K562 (cell line): Measurements from ENCODE around the gene SPATA2. TPM values are rescaled to one million over a fixed set of nuclear protein-coding genes. Genes with fewer than 3 reads are reported as not detected.

Experiments
- DIDO1 ChIP-seq: fragments of 450-650 bp; IDR thresholded peaks from 2 replicates; pipeline ENCODE4 v1.6.1; 2016; ENCODE audit warnings: low read depth, missing biosample characterization, missing genetic modification characterization
- FOSL1 ChIP-seq: fragments of 200-800 bp; sonication (Bioruptor generic); conservative IDR thresholded peaks from 2 replicates; pipeline ENCODE4 v1.6.1; 2016; ENCODE audit warnings: missing genetic modification characterization, missing compliant biosample characterization
- MCM7 ChIP-seq, 2 experiments: fragments of 450-650 bp; IDR thresholded peaks; 2 replicates each; pipeline ENCODE4 v1.6.1; 2016 to 2018
- SIN3A ChIP-seq, 2 experiments: fragments of 150-350 bp in 1 of 2; IDR thresholded peaks; 2 replicates each; pipeline ENCODE4 v1.6.1; 2011 to 2016; ENCODE audit warnings: borderline replicate concordance in 2 of 2, low read depth in 2 of 2, low read length in 2 of 2, mild to moderate bottlenecking in 2 of 2, moderate library complexity in 2 of 2; ENCODE audit not compliant: control insufficient read depth in 1 of 2
- TAF9B ChIP-seq: fragments of 450-650 bp; IDR thresholded peaks from 2 replicates; pipeline ENCODE4 v1.6.1; 2018; ENCODE audit warnings: mild to moderate bottlenecking; ENCODE audit not compliant: partially characterized antibody
- ZNF239 ChIP-seq: fragments of 250-450 bp; sonication (Bioruptor Pico); IDR thresholded peaks from 2 replicates; pipeline ENCODE4 v1.4.0; 2020; ENCODE audit warnings: mild to moderate bottlenecking
- ZNF311 ChIP-seq: fragments of 250-450 bp; sonication (Bioruptor Pico); IDR thresholded peaks from 2 replicates; pipeline ENCODE4 v1.4.0; 2020; ENCODE audit warnings: mild to moderate bottlenecking, moderate library complexity
- polyA plus RNA-seq, 8 experiments: library from polyadenylated mRNA; depleted of rRNA in 4 of 8; stranded (reverse) in 5 of 8; unstranded in 3 of 8; fragments of >200 nt; fragmentation: Nextera tagmentation in 2 of 8; fragmentation: Illumina TruSeq in 1 of 8; extraction: Ambion mirVana in 2 of 8; extraction: Trizol in 1 of 8; gene quantifications; 2 replicates each; pipeline versions ENCODE4 v1.2.1 to v1.2.3, GENCODE V29; 2011 to 2014; ENCODE audit warnings: inconsistent platforms in 1 of 8, missing spikeins in 1 of 8
- total RNA-seq, 7 experiments: library from RNA; depleted of rRNA in 6 of 7; stranded (reverse); fragments of >200 nt in 6 of 7; fragmentation: Illumina TruSeq in 2 of 7; extraction: Trizol in 2 of 7; gene quantifications; 2 replicates each; pipeline versions ENCODE4 v1.2.1 to v1.2.3, GENCODE V29; 2011 to 2021; ENCODE audit warnings: low replicate concordance in 1 of 7
- TF ChIP-seq, protein P1 (sequence below): fragments of 250-450 bp; sonication (Bioruptor Pico); IDR thresholded peaks from 2 replicates; pipeline ENCODE4 v1.9.0; 2021; ENCODE audit warnings: mild to moderate bottlenecking, inconsistent platforms
- TF ChIP-seq, protein P2 (sequence below), 2 experiments: IDR thresholded peaks; 2 replicates each; pipeline ENCODE4 v1.6.1; 2011; ENCODE audit warnings: borderline replicate concordance in 1 of 2, control low read depth in 1 of 2, low read depth in 1 of 2, low read length in 1 of 2, mild to moderate bottlenecking in 1 of 2, mixed read lengths in 1 of 2, moderate library complexity in 1 of 2; ENCODE audit not compliant: insufficient read depth in 1 of 2, insufficient read length in 1 of 2, poor library complexity in 1 of 2, severe bottlenecking in 1 of 2; ENCODE audit errors: extremely low read depth in 1 of 2
- TF ChIP-seq, protein P3 (sequence below): conservative IDR thresholded peaks from 2 replicates; pipeline ENCODE4 v1.6.1; 2011; ENCODE audit warnings: low read depth, mild to moderate bottlenecking, low read length; ENCODE audit not compliant: control insufficient read depth
- TF ChIP-seq, protein P4 (sequence below): sonication (generic); formaldehyde crosslinking; IDR thresholded peaks from 2 replicates; pipeline ENCODE4 v1.8.0; 2022; ENCODE audit warnings: mild to moderate bottlenecking, missing genetic modification reagents, borderline replicate concordance
- TF ChIP-seq, protein P5 (sequence below): fragments of 200-800 bp; sonication (Bioruptor generic); IDR thresholded peaks from 2 replicates; pipeline ENCODE4 v1.6.1; 2017; ENCODE audit warnings: missing genetic modification characterization, missing compliant biosample characterization

SPATA2 gene
- total and polyA plus RNA-seq, 9 of the 15 experiments (the other 6 are each of a cell fraction or from before 2014, with no cell fraction given) = 0.46 to 8.2 (median 2.7) TPM

DNA sequence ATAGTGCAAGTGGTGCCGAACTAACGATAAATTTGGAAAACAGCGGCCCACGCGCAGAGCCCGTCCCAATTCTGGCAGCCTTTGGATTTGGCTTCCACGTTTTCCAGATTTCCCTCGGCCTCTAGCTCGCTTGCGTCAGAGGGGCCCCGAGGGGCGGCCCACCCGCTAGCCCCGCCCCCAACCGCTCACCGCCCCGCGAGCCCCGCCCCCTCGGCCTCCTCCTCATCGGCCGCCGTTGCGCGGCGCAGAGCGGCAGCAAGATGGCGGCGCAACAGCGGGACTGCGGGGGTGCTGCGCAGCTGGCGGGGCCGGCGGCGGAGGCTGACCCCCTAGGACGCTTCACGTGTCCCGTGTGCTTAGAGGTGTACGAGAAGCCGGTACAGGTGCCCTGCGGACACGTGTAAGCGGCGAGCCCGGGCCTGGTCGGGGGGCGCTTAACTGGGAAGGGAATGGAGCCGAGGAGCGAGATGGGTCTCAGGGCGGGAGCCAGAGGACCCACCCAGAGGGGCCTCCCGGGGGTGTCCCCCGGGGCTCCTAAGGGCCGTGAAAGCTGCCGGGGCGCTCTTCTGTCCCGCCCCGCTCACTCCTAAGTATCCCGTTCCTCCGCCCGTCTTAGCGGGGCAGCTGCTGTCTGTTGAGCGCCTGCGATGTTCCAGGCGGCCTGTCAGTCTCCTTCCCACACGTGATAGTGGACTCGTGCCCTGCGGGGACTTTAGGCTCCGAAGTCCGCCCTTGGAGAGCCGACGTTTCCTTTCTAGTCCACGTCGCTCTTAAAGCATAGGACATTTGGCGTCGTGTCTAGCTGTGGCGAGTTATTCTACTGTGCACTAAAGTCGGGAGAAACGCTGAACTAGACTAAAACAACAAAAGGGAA is 21.1 kb upstream of the SPATA2 start, which contains the start of gene RNF114 (continued):
- TF ChIP-seq, protein P1, sequence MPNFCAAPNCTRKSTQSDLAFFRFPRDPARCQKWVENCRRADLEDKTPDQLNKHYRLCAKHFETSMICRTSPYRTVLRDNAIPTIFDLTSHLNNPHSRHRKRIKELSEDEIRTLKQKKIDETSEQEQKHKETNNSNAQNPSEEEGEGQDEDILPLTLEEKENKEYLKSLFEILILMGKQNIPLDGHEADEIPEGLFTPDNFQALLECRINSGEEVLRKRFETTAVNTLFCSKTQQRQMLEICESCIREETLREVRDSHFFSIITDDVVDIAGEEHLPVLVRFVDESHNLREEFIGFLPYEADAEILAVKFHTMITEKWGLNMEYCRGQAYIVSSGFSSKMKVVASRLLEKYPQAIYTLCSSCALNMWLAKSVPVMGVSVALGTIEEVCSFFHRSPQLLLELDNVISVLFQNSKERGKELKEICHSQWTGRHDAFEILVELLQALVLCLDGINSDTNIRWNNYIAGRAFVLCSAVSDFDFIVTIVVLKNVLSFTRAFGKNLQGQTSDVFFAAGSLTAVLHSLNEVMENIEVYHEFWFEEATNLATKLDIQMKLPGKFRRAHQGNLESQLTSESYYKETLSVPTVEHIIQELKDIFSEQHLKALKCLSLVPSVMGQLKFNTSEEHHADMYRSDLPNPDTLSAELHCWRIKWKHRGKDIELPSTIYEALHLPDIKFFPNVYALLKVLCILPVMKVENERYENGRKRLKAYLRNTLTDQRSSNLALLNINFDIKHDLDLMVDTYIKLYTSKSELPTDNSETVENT (CRISPR knock-in tag) = peak; percentile 75; the same call in 1 of the 2 replicates
- TF ChIP-seq, protein P2, sequence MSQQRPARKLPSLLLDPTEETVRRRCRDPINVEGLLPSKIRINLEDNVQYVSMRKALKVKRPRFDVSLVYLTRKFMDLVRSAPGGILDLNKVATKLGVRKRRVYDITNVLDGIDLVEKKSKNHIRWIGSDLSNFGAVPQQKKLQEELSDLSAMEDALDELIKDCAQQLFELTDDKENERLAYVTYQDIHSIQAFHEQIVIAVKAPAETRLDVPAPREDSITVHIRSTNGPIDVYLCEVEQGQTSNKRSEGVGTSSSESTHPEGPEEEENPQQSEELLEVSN (IDR thresholded peaks at IDR 0.05; ENCODE audit: borderline replicate concordance in 1 of 2, extremely low read depth in 1 of 2, insufficient read depth in 1 of 2, insufficient read length in 1 of 2, low read depth in 1 of 2, low read length in 1 of 2, poor library complexity in 1 of 2, severe bottlenecking in 1 of 2) = peak in 1 of 2 experiments; percentile 74
- TF ChIP-seq FOSL1 (tag) (no peak), ZNF311 (no peak), ZNF239 (CRISPR knock-in tag) (no peak), TAF9B (peak; percentile 53), MCM7 (IDR thresholded peaks at IDR 0.05) (no peak), DIDO1 (tag) (no peak), SIN3A (IDR thresholded peaks at IDR 0.05; ENCODE audit: borderline replicate concordance in 2 of 2, control insufficient read depth in 1 of 2, low read depth in 2 of 2, low read length in 2 of 2) (peak; percentile 72 to 79; a peak in 3 of 4 replicates)
- TF ChIP-seq, protein P3, sequence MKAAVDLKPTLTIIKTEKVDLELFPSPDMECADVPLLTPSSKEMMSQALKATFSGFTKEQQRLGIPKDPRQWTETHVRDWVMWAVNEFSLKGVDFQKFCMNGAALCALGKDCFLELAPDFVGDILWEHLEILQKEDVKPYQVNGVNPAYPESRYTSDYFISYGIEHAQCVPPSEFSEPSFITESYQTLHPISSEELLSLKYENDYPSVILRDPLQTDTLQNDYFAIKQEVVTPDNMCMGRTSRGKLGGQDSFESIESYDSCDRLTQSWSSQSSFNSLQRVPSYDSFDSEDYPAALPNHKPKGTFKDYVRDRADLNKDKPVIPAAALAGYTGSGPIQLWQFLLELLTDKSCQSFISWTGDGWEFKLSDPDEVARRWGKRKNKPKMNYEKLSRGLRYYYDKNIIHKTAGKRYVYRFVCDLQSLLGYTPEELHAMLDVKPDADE = peak; percentile 51; the same call in 1 of the 2 replicates
- TF ChIP-seq, protein P4, sequence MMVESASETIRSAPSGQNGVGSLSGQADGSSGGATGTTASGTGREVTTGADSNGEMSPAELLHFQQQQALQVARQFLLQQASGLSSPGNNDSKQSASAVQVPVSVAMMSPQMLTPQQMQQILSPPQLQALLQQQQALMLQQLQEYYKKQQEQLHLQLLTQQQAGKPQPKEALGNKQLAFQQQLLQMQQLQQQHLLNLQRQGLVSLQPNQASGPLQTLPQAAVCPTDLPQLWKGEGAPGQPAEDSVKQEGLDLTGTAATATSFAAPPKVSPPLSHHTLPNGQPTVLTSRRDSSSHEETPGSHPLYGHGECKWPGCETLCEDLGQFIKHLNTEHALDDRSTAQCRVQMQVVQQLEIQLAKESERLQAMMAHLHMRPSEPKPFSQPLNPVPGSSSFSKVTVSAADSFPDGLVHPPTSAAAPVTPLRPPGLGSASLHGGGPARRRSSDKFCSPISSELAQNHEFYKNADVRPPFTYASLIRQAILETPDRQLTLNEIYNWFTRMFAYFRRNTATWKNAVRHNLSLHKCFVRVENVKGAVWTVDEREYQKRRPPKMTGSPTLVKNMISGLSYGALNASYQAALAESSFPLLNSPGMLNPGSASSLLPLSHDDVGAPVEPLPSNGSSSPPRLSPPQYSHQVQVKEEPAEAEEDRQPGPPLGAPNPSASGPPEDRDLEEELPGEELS = 0 out of 2 replicates have a peak, but pooled peaks have one; percentile 64
- TF ChIP-seq, protein P5, sequence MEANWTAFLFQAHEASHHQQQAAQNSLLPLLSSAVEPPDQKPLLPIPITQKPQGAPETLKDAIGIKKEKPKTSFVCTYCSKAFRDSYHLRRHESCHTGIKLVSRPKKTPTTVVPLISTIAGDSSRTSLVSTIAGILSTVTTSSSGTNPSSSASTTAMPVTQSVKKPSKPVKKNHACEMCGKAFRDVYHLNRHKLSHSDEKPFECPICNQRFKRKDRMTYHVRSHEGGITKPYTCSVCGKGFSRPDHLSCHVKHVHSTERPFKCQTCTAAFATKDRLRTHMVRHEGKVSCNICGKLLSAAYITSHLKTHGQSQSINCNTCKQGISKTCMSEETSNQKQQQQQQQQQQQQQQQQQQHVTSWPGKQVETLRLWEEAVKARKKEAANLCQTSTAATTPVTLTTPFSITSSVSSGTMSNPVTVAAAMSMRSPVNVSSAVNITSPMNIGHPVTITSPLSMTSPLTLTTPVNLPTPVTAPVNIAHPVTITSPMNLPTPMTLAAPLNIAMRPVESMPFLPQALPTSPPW (CRISPR knock-in tag) = peak; percentile 85
